Cardiac muscle cell (in vitro differentiated cells and primary cell): Measurements from ENCODE around the gene ZNF683. TPM values are rescaled to one million over a fixed set of nuclear protein-coding genes. Genes with fewer than 3 reads are reported as not detected.

Experiments used
- DNase-seq, 2 donors: peaks; one replicate each; pipeline versions ENCODE4 v3.0.0 to v3.0.0-alpha.2; 2010 to 2017; ENCODE audit warnings: low read depth in 1 of 2, low spot score in 1 of 2
- H3K27ac ChIP-seq: fragments of 200-600 bp; sonication (generic); 2 replicates; pipeline ENCODE4 v1.5.1; 2016
- H3K27me3 ChIP-seq: fragments of 200-600 bp; sonication (generic); 2 replicates; pipeline ENCODE4 v1.6.0; 2016; ENCODE audit warnings: control low read depth
- H3K36me3 ChIP-seq: fragments of 200-600 bp; sonication (generic); 2 replicates; pipeline ENCODE4 v1.5.1; 2016; ENCODE audit warnings: control low read depth
- H3K4me1 ChIP-seq: fragments of 200-600 bp; sonication (generic); 2 replicates; pipeline ENCODE4 v1.8.1; 2017; ENCODE audit warnings: low read depth, mild to moderate bottlenecking, mixed run types
- H3K4me3 ChIP-seq: fragments of 200-600 bp; sonication (generic); 2 replicates; pipeline ENCODE4 v1.5.1; 2016; ENCODE audit warnings: mild to moderate bottlenecking
- H3K9me3 ChIP-seq: fragments of 200-600 bp; sonication (generic); 2 replicates; pipeline ENCODE4 v1.5.1; 2017; ENCODE audit warnings: low read depth, mild to moderate bottlenecking, control low read depth
- polyA plus RNA-seq: library from polyadenylated mRNA; unstranded; fragments of >200 nt; fragmentation: Nextera tagmentation; extraction: Ambion mirVana; gene quantifications from 2 replicates; pipeline ENCODE4 v1.2.1, GENCODE V29; 2016
- total RNA-seq: library from RNA; depleted of rRNA; stranded (reverse); fragments of >200 nt; gene quantifications from 2 replicates; pipeline ENCODE4 v1.2.3, GENCODE V29; 2016
- TF ChIP-seq, protein P1 (sequence below): IDR thresholded peaks from 2 replicates; pipeline ENCODE4 v1.5.1; 2012; ENCODE audit warnings: low read depth, mild to moderate bottlenecking, low read length

Gene ZNF683
- total and polyA plus RNA-seq, 2 experiments from 2014 or later, result not detected

GRCh38 chr1:26372039-26372438 lies 511 bp downstream of the ZNF683 start:
- TF ChIP-seq, protein P1, sequence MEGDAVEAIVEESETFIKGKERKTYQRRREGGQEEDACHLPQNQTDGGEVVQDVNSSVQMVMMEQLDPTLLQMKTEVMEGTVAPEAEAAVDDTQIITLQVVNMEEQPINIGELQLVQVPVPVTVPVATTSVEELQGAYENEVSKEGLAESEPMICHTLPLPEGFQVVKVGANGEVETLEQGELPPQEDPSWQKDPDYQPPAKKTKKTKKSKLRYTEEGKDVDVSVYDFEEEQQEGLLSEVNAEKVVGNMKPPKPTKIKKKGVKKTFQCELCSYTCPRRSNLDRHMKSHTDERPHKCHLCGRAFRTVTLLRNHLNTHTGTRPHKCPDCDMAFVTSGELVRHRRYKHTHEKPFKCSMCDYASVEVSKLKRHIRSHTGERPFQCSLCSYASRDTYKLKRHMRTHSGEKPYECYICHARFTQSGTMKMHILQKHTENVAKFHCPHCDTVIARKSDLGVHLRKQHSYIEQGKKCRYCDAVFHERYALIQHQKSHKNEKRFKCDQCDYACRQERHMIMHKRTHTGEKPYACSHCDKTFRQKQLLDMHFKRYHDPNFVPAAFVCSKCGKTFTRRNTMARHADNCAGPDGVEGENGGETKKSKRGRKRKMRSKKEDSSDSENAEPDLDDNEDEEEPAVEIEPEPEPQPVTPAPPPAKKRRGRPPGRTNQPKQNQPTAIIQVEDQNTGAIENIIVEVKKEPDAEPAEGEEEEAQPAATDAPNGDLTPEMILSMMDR, result no peak

DNA sequence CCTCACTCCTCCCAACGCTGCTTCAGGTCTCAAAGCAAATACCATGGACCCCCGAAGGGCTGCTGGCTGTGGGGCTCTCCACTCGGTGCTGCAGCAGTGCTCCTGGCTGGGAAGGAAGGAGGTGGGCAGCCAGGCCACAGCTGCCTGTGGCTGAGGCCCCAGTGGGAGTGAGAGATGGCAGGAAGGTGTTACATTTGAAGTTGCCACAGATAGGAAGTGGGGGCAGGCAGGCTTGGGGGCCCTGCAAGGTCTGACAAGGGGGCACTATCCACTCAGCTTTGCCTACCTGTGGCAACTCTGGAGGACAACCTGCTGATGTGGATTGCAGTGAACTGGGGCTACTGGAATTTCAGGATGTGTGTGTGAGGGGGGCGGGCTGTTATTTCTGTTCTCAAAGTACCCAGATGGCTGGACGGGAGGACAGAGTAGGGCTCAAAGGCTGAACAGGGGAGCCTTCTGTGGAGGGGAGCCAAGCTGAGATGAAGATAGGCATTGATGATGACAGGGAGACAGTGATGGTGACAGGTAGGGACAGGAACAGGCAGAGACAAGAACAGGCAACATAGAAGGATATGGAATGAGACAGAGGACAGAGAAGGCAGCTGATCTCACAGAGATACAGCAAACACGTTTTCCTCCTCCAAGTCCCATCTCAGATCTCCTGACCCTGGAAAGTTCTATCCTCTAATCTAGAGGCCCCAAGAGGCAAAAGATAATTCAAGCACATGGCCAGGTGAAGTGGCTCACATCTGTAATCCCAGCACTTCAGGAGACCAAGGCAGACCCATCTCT lies 1.8 kb downstream of the ZNF683 start:
- H3K9me3 ChIP-seq, result no peaks in the 10 kb centered on the region
- H3K36me3 ChIP-seq, result no peaks in the 10 kb centered on the region
- no peaks in the 10 kb centered on the region for H3K27me3 ChIP-seq
- TF ChIP-seq, protein P1, result no peak
- no peaks in the 10 kb centered on the region for H3K4me1 ChIP-seq
- H3K4me3 ChIP-seq, result no peak overlapping the region
- no peak overlapping the region for H3K27ac ChIP-seq
- DNase-seq, result no peak

More at GRCh38 chr1:26372039-26372438, 511 bp downstream of the ZNF683 start:
- Histone ChIP-seq H3K27ac (no peak overlapping the region), H3K4me1 (no peaks in the 10 kb centered on the region), H3K4me3 (no peak overlapping the region), H3K9me3 (no peaks in the 10 kb centered on the region), H3K27me3 (no peaks in the 10 kb centered on the region), H3K36me3 (no peaks in the 10 kb centered on the region)
- DNase-seq, result no peak

DNA sequence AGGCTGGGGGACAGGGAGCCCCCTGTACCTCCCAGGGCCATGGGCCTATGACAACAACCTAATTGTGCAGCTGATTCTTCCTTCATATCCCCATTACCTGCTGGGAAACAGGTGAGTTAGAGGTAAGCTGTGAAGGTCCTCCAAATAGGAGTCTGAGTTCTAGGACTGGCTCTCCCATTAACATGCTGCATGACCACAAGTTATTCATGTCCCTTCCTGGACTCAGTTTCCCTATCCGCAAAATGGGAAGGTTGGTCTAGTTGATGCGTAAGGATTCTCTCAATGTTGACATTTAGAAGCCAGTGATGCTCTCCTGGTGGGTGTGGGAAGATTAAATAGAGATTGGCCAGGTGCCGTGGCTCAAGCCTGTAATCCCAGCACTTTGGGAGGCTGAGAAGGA lies 4.1 kb downstream of the ZNF683 start:
- TF ChIP-seq, protein P1, result no peak
- Histone ChIP-seq H3K27me3 (peaks cover 3% of the 10 kb centered on the region), H3K36me3 (no peaks in the 10 kb centered on the region), H3K9me3 (no peaks in the 10 kb centered on the region), H3K4me3 (no peak overlapping the region), H3K4me1 (no peaks in the 10 kb centered on the region), H3K27ac (no peak overlapping the region)
- DNase-seq, result no peak

GRCh38 chr1:26368006-26368405 lies 4.5 kb downstream of the ZNF683 start:
- DNase-seq, result no peak
- no peak overlapping the region for H3K4me3 ChIP-seq
- H3K4me1 ChIP-seq, result no peaks in the 10 kb centered on the region
- H3K36me3 ChIP-seq, result no peaks in the 10 kb centered on the region
- H3K9me3 ChIP-seq, result no peaks in the 10 kb centered on the region
- no peak overlapping the region for H3K27ac ChIP-seq
- H3K27me3 ChIP-seq, result peaks cover 3% of the 10 kb centered on the region
- TF ChIP-seq, protein P1, result no peak

DNA sequence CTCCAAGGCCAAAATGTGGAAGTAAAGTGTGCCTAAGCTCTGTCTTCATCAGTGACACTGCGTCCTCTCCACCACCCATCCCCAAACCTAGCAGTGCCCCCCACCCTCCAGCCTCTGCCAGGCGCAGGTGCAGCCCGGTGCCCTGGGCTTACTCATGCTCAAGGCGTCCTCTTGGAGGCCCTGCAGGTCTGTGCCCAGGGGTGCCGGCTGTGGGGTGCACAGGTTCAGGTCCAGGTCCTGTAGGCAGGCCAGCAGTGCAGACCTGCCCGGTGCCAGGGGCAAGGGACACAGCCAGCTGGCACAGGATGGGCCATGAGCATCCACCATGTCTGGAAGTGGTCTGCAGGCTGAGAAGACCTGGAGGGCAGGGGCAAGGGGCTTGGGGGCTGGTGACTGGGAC lies 5.1 kb downstream of the ZNF683 start:
- no peak overlapping the region for H3K27ac ChIP-seq
- DNase-seq, result no peak
- H3K9me3 ChIP-seq, result no peaks in the 10 kb centered on the region
- no peaks in the 10 kb centered on the region for H3K4me1 ChIP-seq
- TF ChIP-seq, protein P1, result no peak
- H3K4me3 ChIP-seq, result no peak overlapping the region
- H3K27me3 ChIP-seq, result peaks cover 3% of the 10 kb centered on the region
- H3K36me3 ChIP-seq, result no peaks in the 10 kb centered on the region
